Neutrophil (primary cell): Measurements from ENCODE around the gene LAMA3.

ENCODE experiments used
- H3K27ac ChIP-seq: fragments of 200-600 bp; sonication (generic); 2 replicates; pipeline ENCODE4 v1.5.1; 2016; ENCODE audit warnings: mild to moderate bottlenecking, moderate library complexity
- H3K27me3 ChIP-seq: fragments of 200-600 bp; sonication (generic); 2 replicates; pipeline ENCODE4 v1.6.0; 2016; ENCODE audit warnings: mild to moderate bottlenecking
- H3K36me3 ChIP-seq: fragments of 200-600 bp; sonication (generic); 2 replicates; pipeline ENCODE4 v1.5.1; 2017
- H3K4me1 ChIP-seq, 2 experiments: fragments of 200-600 bp in 1 of 2; sonication (generic) in 1 of 2; 1 replicate in 1 of 2; 2 replicates in 1 of 2; pipeline versions ENCODE4 v1.5.1 to v1.6.1; 2013 to 2016; ENCODE audit warnings: low read depth in 1 of 2, low read length in 1 of 2, mild to moderate bottlenecking in 1 of 2, moderate library complexity in 1 of 2; ENCODE audit not compliant: control insufficient read depth in 1 of 2, insufficient read depth in 1 of 2
- H3K4me3 ChIP-seq, 2 experiments: fragments of 200-600 bp in 1 of 2; sonication (generic) in 1 of 2; 1 replicate in 1 of 2; 2 replicates in 1 of 2; pipeline ENCODE4 v1.5.1; 2013 to 2016; ENCODE audit warnings: low read depth in 1 of 2, low read length in 1 of 2, mild to moderate bottlenecking in 1 of 2, moderate library complexity in 1 of 2
- H3K9me3 ChIP-seq: fragments of 200-600 bp; sonication (generic); 2 replicates; pipeline ENCODE4 v1.5.1; 2016
- CTCF ChIP-seq: fragments of 200-600 bp; sonication (generic); IDR thresholded peaks from 2 replicates; pipeline ENCODE4 v1.5.1; 2016; ENCODE audit warnings: antibody characterized with exemption

LAMA3 gene

GRCh38 chr18:23798249-23798648 lies 109.0 kb downstream of the LAMA3 start:
- TF ChIP-seq CTCF, result no peak

GRCh38 chr18:23798824-23799223 lies 109.6 kb downstream of the LAMA3 start:
- Histone ChIP-seq H3K27me3 (no peaks in the 10 kb centered on the region), H3K4me1 (no peaks in the 10 kb centered on the region), H3K27ac (no peak overlapping the region), H3K36me3 (no peaks in the 10 kb centered on the region), H3K4me3 (no peak overlapping the region), H3K9me3 (no peaks in the 10 kb centered on the region)
- TF ChIP-seq CTCF, result no peak

More at GRCh38 chr18:23798249-23798648, 109.0 kb downstream of the LAMA3 start:
- H3K9me3 ChIP-seq, result no peaks in the 10 kb centered on the region
- no peak overlapping the region for H3K27ac ChIP-seq
- no peak overlapping the region for H3K4me3 ChIP-seq
- no peaks in the 10 kb centered on the region for H3K4me1 ChIP-seq
- no peaks in the 10 kb centered on the region for H3K36me3 ChIP-seq
- no peaks in the 10 kb centered on the region for H3K27me3 ChIP-seq

- Histone ChIP-seq H3K27me3 (no peaks in the 10 kb centered on the region), H3K36me3 (no peaks in the 10 kb centered on the region), H3K4me1 (no peaks in the 10 kb centered on the region), H3K4me3 (no peak overlapping the region), H3K9me3 (no peaks in the 10 kb centered on the region), H3K27ac (no peak overlapping the region)
- TF ChIP-seq CTCF, result no peak
These were observed 110.3 kb downstream of the LAMA3 start for GRCh38 chr18:23799540-23799939.

- Histone ChIP-seq H3K36me3 (no peaks in the 10 kb centered on the region), H3K4me1 (no peaks in the 10 kb centered on the region), H3K27ac (no peak overlapping the region), H3K9me3 (no peaks in the 10 kb centered on the region), H3K27me3 (no peaks in the 10 kb centered on the region), H3K4me3 (no peak overlapping the region)
- no peak for TF ChIP-seq CTCF
These were observed 111.6 kb downstream of the LAMA3 start for GRCh38 chr18:23800902-23801301.

GRCh38 chr18:23802817-23803216 lies 113.6 kb downstream of the LAMA3 start:
- no peak for TF ChIP-seq CTCF
- no peak overlapping the region for H3K27ac ChIP-seq
- no peaks in the 10 kb centered on the region for H3K9me3 ChIP-seq
- no peaks in the 10 kb centered on the region for H3K36me3 ChIP-seq
- H3K4me1 ChIP-seq, result no peaks in the 10 kb centered on the region
- no peak overlapping the region for H3K4me3 ChIP-seq
- H3K27me3 ChIP-seq, result no peaks in the 10 kb centered on the region

- Histone ChIP-seq H3K4me3 (no peak overlapping the region), H3K27me3 (no peaks in the 10 kb centered on the region), H3K9me3 (no peaks in the 10 kb centered on the region), H3K4me1 (no peaks in the 10 kb centered on the region), H3K36me3 (no peaks in the 10 kb centered on the region), H3K27ac (no peak overlapping the region)
- TF ChIP-seq CTCF, result no peak
These were observed 114.5 kb downstream of the LAMA3 start for GRCh38 chr18:23803755-23804154.
